Astrocyte (in vitro differentiated cells and primary cell): ENCODE results near the gene PTPRN2. TPM values are rescaled to one million over a fixed set of nuclear protein-coding genes. Genes with fewer than 3 reads are reported as not detected.

Source experiments
- DNase-seq: peaks from one replicate; pipeline ENCODE4 v3.0.0-alpha.2; 2010; ENCODE audit warnings: low read depth
- FAIRE-seq: peaks from 2 replicates; lab custom pipeline; 2011; peaks lifted over from hg19 to GRCh38; lab: Jason Lieb, UNC
- H2AFZ ChIP-seq: 2 replicates; pipeline ENCODE4 v1.6.0; 2012; ENCODE audit warnings: low read depth, low read length, inconsistent platforms
- H3K27ac ChIP-seq: 2 replicates; pipeline ENCODE4 v1.5.1; 2011; ENCODE audit warnings: low read depth, low read length, inconsistent platforms
- H3K27me3 ChIP-seq: 2 replicates; pipeline ENCODE4 v1.6.0; 2011; ENCODE audit warnings: low read length, inconsistent platforms; ENCODE audit not compliant: insufficient read depth
- H3K36me3 ChIP-seq: 2 replicates; pipeline ENCODE4 v1.5.1; 2011; ENCODE audit warnings: low read length, inconsistent platforms; ENCODE audit not compliant: insufficient read depth
- H3K4me1 ChIP-seq: 2 replicates; pipeline ENCODE4 v1.5.1; 2011; ENCODE audit warnings: low read length, inconsistent platforms; ENCODE audit not compliant: insufficient read depth
- H3K4me2 ChIP-seq: 2 replicates; pipeline ENCODE4 v1.6.0; 2012; ENCODE audit warnings: low read length, inconsistent platforms
- H3K4me3 ChIP-seq: 2 replicates; pipeline ENCODE4 v1.5.1; 2011; ENCODE audit warnings: low read depth, mild to moderate bottlenecking, low read length, inconsistent platforms; ENCODE audit not compliant: insufficient read depth
- H3K79me2 ChIP-seq: 2 replicates; pipeline ENCODE4 v1.6.0; 2012; ENCODE audit warnings: mild to moderate bottlenecking, low read length, inconsistent platforms; ENCODE audit not compliant: insufficient read depth
- H3K9ac ChIP-seq: 2 replicates; pipeline ENCODE4 v1.6.0; 2012; ENCODE audit warnings: mild to moderate bottlenecking, low read length, inconsistent platforms
- H3K9me3 ChIP-seq: 2 replicates; pipeline ENCODE4 v1.5.1; 2012; ENCODE audit warnings: low read depth, mild to moderate bottlenecking, low read length, inconsistent platforms; ENCODE audit not compliant: insufficient read depth
- H4K20me1 ChIP-seq: 2 replicates; pipeline ENCODE4 v1.6.0; 2012; ENCODE audit warnings: low read length, inconsistent platforms; ENCODE audit not compliant: insufficient read depth
- H3K27ac Mint-ChIP-seq: one replicate; pipeline ENCODE4 v1.8.0; 2021; ENCODE audit warnings: mild to moderate bottlenecking, mixed read lengths; ENCODE audit not compliant: unreplicated experiment
- H3K27me3 Mint-ChIP-seq: one replicate; pipeline ENCODE4 v1.8.0; 2021; ENCODE audit warnings: low read depth, mixed read lengths; ENCODE audit not compliant: unreplicated experiment
- H3K36me3 Mint-ChIP-seq: one replicate; pipeline ENCODE4 v1.8.0; 2021; ENCODE audit warnings: low read depth, mixed read lengths; ENCODE audit not compliant: unreplicated experiment
- H3K4me1 Mint-ChIP-seq: one replicate; pipeline ENCODE4 v1.8.0; 2021; ENCODE audit warnings: low read depth, mixed read lengths; ENCODE audit not compliant: unreplicated experiment
- H3K4me3 Mint-ChIP-seq: one replicate; pipeline ENCODE4 v1.8.0; 2021; ENCODE audit warnings: mild to moderate bottlenecking, moderate library complexity, mixed read lengths; ENCODE audit not compliant: unreplicated experiment
- H3K9me3 Mint-ChIP-seq: one replicate; pipeline ENCODE4 v1.8.0; 2021; ENCODE audit warnings: mild to moderate bottlenecking, mixed read lengths; ENCODE audit not compliant: unreplicated experiment
- CTCF ChIP-seq: IDR thresholded peaks from 2 replicates; pipeline ENCODE4 v1.5.1; 2011; ENCODE audit warnings: low read depth, mild to moderate bottlenecking, inconsistent platforms, low read length, moderate library complexity; ENCODE audit not compliant: insufficient read depth
- EZH2 ChIP-seq: IDR thresholded peaks from 2 replicates; pipeline ENCODE4 v1.6.1; 2012; ENCODE audit warnings: mild to moderate bottlenecking, low read length, inconsistent platforms; ENCODE audit not compliant: insufficient read depth
- total RNA-seq: library from RNA; stranded (reverse); gene quantifications from 2 replicates; pipeline ENCODE4 v1.2.1, GENCODE V29; 2021

PTPRN2 gene
- total RNA-seq, 1 donor from 2014 or later: 0.09 TPM

DNA sequence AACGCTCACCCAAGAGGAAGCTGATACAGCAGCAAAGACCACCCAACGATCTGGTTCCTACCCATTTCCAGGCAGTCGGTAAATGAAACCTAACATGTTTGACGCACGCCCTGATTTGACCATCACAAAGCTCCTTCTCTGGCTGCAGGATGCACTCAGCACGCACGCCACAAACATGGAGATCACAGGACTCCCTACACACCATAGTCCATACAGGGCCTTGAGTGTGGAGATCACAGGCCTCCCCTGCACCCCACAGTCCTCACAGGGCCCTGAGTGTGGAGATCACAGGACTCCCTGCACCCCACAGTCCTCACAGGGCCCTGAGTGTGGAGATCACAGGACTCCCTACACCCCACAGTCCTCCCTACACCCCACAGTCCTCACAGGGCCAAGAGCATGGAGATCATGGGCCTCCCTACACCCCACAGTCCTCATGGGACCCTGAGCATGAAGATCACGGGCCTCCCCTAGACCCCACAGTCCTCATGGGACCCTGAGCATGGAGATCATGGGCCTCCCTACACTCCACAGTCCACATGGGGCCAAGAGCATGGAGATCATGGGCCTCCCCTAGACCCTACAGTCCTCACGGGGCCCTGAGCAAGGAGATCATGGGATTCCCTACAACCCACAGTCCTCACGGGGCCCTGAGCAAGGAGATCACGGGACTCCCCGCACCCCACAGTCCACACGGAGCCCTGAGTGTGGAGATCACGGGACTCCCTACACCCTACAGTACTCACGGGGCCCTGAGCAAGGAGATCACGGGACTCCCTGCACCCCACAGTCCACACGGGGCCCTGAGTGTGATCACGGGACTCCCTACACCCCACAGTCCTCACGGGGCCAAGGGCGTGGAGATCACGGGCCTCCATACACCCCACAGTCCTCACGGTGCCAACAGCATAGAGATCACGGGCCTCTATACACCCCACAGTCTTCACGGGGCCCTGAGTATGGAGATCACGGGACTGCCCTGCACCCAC is 841.6 kb downstream of the PTPRN2 start:
- no peak overlapping the region for H3K9ac ChIP-seq
- TF ChIP-seq CTCF (no peak), EZH2 (no peak)
- H3K36me3 ChIP-seq: no peaks in the 10 kb centered on the region
- no peaks in the 10 kb centered on the region for H3K27me3 Mint-ChIP-seq
- no peak overlapping the region for H3K4me3 Mint-ChIP-seq
- DNase-seq (no peak), FAIRE-seq (no peak)
- H3K9me3 ChIP-seq: no peaks in the 10 kb centered on the region
- H3K4me1 Mint-ChIP-seq: no peaks in the 10 kb centered on the region
- no peaks in the 10 kb centered on the region for H3K4me1 ChIP-seq
- no peaks in the 10 kb centered on the region for H3K79me2 ChIP-seq
- no peaks in the 10 kb centered on the region for H3K27me3 ChIP-seq
- H3K27ac ChIP-seq: no peak overlapping the region
- no peak overlapping the region for H3K4me2 ChIP-seq
- no peaks in the 10 kb centered on the region for H3K36me3 Mint-ChIP-seq
- peaks cover 23% of the 10 kb centered on the region for H3K9me3 Mint-ChIP-seq
- no peak overlapping the region for H2AFZ ChIP-seq
- H3K27ac Mint-ChIP-seq: no peak overlapping the region
- H4K20me1 ChIP-seq: no peaks in the 10 kb centered on the region
- H3K4me3 ChIP-seq: no peak overlapping the region

DNA sequence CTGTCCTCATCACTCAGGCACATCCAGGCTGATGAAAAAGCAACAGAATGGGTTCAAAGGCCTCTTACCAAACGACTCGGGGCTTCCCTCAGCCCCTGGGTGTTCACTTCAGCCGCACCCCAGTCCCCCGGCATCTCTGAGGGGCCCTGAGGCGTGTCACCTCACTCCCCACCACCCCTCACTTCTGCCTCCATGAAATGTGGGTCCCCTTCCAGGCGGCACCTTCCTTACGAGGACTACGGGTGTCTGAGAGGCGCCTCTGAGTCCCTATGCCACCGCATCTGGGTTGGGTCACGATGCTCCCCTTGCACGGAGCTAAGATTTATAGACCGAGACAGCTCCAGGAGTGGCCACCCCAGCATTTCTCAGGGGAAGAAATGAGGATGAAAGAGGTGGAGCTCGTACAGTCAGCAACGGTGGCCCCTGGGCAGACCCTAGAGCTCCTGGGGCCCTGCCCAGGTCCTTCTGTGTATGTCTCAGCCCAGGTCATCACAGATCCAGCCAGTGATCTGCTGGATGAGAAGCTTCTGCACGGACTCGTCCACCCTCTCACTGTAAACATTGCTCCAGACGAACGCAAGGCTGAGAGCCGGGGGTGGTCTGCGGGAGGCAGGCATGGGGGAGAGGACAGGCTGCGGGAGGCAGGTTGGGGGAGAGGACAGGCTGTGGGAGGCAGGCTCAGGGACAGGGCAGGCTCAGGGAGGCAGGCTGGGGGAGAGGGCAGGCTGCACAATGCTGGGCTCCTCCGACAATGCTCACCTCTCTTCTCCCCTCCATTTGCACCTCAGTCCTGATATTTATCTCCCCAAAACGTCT is 842.6 kb downstream of the PTPRN2 start:
- DNase-seq (no peak), FAIRE-seq (no peak)
- H4K20me1 ChIP-seq: no peaks in the 10 kb centered on the region
- Mint-ChIP-seq H3K4me3 (no peak overlapping the region), H3K27me3 (no peaks in the 10 kb centered on the region), H3K36me3 (no peaks in the 10 kb centered on the region), H3K27ac (no peak overlapping the region), H3K4me1 (no peaks in the 10 kb centered on the region), H3K9me3 (peaks cover 20% of the 10 kb centered on the region)
- H3K4me1 ChIP-seq: no peaks in the 10 kb centered on the region
- TF ChIP-seq CTCF (no peak), EZH2 (no peak)
- no peaks in the 10 kb centered on the region for H3K79me2 ChIP-seq
- no peak overlapping the region for H3K4me2 ChIP-seq
- H3K9ac ChIP-seq: no peak overlapping the region
- H3K9me3 ChIP-seq: no peaks in the 10 kb centered on the region
- H3K4me3 ChIP-seq: no peak overlapping the region
- no peak overlapping the region for H2AFZ ChIP-seq
- no peak overlapping the region for H3K27ac ChIP-seq
- H3K36me3 ChIP-seq: no peaks in the 10 kb centered on the region
- no peaks in the 10 kb centered on the region for H3K27me3 ChIP-seq
